GM12891 (cell line): ENCODE measurements around the gene LLPH.
A peak's percentile ranks its signal among the peaks of the same experiment; 100 is the strongest.

ENCODE experiments used
- POLR2A ChIP-seq: IDR thresholded peaks from 2 replicates; pipeline ENCODE4 v1.6.1; 2011; ENCODE audit warnings: low read depth, low read length, control low read depth
- POLR2AphosphoS5 ChIP-seq: IDR thresholded peaks from 2 replicates; pipeline ENCODE4 v1.6.1; 2011; ENCODE audit warnings: low read depth, low read length, control low read depth
- SPI1 ChIP-seq: IDR thresholded peaks from 2 replicates; pipeline ENCODE4 v1.6.1; 2011; ENCODE audit warnings: low read depth, low read length, control low read depth
- TAF1 ChIP-seq: IDR thresholded peaks from 2 replicates; pipeline ENCODE4 v1.6.1; 2011; ENCODE audit warnings: low read depth, low read length, control low read depth

DNA sequence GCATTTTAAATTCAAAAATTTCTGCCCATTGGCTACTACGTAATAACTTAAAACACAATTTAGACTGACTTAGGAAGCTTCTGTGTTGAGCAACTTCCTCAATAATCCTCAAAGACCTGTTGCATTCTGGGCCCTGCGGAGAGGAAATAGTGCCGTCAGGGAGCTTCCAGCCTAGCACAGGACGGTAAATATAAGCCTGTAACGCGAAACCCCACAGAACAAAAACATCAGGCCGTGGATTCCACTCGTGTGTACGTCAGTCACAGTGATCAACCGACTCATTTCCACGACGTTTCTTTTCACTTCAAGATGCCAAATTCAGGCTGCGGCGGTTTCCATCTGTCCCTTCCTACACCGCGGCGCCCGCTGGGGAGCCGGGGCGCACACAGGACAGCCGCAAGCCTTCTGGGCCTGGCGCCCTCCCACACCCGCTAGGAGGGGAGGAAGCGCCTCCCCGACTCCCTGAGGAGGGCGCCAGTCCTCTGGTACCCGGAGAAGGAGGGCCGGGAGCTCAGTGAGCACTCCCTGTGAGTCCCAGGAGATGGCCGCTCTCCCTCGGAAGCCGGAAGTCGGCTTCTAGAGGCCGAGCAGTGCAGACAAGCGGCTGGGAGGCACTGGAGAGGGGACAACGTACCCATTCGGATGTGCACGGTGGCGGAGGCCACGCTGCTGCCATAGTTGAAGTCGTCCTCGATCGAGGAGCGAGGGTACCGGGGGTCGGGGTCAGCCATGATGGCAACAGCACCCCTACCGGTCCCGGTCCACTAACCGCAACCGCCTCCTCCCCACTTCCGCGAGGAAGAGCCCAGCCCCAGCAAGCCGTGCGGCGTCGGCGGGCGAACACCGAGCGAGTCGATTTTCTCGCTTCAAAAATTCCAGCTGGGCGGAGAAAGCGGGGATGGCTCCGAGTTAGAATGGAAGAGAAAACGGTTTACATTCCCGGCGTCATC is 38.9 kb upstream of the LLPH start, which contains the start of gene TMBIM4:
- peak; percentile 62 for TF ChIP-seq SPI1
- TF ChIP-seq POLR2AphosphoS5 = peak; percentile 78
- peak; percentile 75 for TF ChIP-seq TAF1
- TF ChIP-seq POLR2A = peak; percentile 82
